GM10266 (cell line): ENCODE data around the gene B3GNT9.

Experiments
- DNase-seq: peaks from one replicate; pipeline ENCODE4 v3.0.0; 2012; ENCODE audit errors: extremely low spot score
- CTCF ChIP-seq: IDR thresholded peaks from 2 replicates; pipeline ENCODE4 v1.5.1; 2012; ENCODE audit warnings: mild to moderate bottlenecking, low read depth; ENCODE audit not compliant: control insufficient read depth, insufficient read depth; ENCODE audit errors: missing control alignments

B3GNT9 gene

GRCh38 chr16:67190448-67191399 lies 39.9 kb upstream of the B3GNT9 start:
- TF ChIP-seq CTCF, result no peak
- no peak for DNase-seq

GRCh38 chr16:67190041-67190440 lies 39.2 kb upstream of the B3GNT9 start, which contains the start of gene EXOC3L1:
Gene EXOC3L1, minus strand, starts transcription at chr16:67190136. Its CDS starts 460 bp downstream, at chr16:67189676.
- TF ChIP-seq CTCF, result no peak
- no peak for DNase-seq

- TF ChIP-seq CTCF, result no peak
- no peak for DNase-seq
Measured at GRCh38 chr16:67188798-67189197, 38.0 kb upstream of the B3GNT9 start.

DNA sequence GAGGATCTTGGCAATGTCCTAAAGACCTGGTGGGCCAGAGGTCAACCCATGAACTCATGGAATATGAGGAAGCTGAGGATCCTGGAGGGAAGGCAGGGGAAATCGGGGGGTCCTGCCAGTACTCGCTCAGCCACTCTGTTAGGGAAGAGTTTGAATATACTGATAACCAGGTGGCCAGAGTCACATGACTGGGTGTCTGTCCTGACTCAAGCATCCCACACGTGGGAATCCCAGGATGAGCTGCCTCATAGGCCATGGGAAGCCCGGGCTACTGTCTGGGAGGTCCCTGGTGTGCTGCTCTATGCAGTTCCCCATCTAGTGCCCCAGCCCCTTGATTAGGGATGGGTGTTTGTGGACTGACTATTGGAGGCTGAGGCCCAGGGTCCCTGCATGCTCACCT lies 37.5 kb upstream of the B3GNT9 start:
- DNase-seq, result no peak
- TF ChIP-seq CTCF, result no peak

DNA sequence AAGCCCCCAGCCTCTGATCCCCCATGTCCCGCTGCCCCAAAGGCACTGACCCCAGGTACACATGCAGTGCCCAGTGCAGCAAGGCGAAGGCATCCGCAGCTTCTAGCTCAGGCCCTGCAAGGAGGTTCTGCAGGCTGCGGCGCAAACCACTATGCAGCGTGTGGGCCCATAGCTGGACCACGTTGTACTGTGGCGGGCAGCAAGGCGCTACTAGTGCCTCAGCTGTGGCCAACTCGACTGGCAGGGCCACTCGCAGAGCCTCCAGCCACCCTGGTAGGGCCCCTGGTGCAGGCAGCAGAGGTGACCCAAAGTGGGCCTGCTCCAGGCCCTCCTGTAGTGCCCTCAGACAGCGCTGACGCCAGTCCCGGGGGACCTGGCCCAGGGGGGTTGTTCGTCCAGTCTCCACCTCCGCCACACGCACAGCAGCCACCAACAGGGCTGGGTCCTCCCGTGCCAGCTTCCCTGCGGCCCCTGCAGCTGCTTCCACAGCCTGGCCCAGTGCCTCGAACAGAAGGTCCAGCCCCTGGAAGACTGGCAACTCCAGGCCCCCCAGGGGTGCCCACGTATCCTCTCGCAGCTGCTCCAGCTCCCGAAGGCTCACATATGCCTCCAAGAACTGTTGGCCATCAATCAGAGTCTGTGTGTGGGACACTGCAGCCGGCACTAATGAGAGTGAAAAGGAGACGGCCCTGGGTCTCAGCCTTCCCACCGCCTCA lies 36.5 kb upstream of the B3GNT9 start:
- no peak for DNase-seq
- no peak for TF ChIP-seq CTCF

GRCh38 chr16:67186550-67186950 lies 35.8 kb upstream of the B3GNT9 start:
- no peak for TF ChIP-seq CTCF

More at GRCh38 chr16:67186550-67186950, 35.8 kb upstream of the B3GNT9 start:
- no peak for DNase-seq
